B cell (primary cell): ENCODE data around the gene FABP3. TPM values are rescaled to one million over a fixed set of nuclear protein-coding genes. Genes with fewer than 3 reads are reported as not detected.
A peak's percentile ranks its signal among the peaks of the same experiment; 100 is the strongest.

Source experiments
- ATAC-seq: fragments of 200-7000 bp; cut with Tn5 transposase; one replicate; pipeline ENCODE4 v1.10.0; 2021; ENCODE audit warnings: low read depth, mild to moderate bottlenecking, moderate number of reproducible peaks, moderate library complexity
- CTCF ChIA-PET: fragments of 350-600 bp; sonication (Branson Sonifier 250); formaldehyde crosslinking; loops from one replicate; lab custom pipeline; 2021; ENCODE audit warnings: antibody characterized with exemption, inconsistent platforms; lab: Charles Lee
- POLR2A ChIA-PET: fragments of 350-600 bp; sonication (Branson Sonifier 250); formaldehyde crosslinking; loops from one replicate; lab custom pipeline; 2021; ENCODE audit warnings: antibody characterized with exemption; lab: Charles Lee
- DNase-seq: peaks from one replicate; pipeline ENCODE4 v3.0.0; 2013
- H2AFZ ChIP-seq: 2 replicates; pipeline ENCODE4 v1.6.1; 2012; ENCODE audit warnings: mild to moderate bottlenecking, low read depth, low read length; ENCODE audit not compliant: insufficient read depth, poor library complexity, severe bottlenecking
- H3K27ac ChIP-seq, 2 donors: 1 replicate in 1 of 2; 2 replicates in 1 of 2; pipeline ENCODE4 v1.5.1; 2012 to 2013; ENCODE audit warnings: low read length in 2 of 2, mild to moderate bottlenecking in 2 of 2, moderate library complexity in 1 of 2
- H3K27me3 ChIP-seq, 4 experiments: fragments of 200-600 bp in 1 of 4; sonication (generic) in 1 of 4; replicated peaks in 1 of 4; 1 replicate in 2 of 4; 2 replicates in 2 of 4; pipeline versions ENCODE4 v1.6.1 to v1.7.0; 2013 to 2016; ENCODE audit warnings: low read length in 3 of 4, mild to moderate bottlenecking in 2 of 4, mixed read lengths in 1 of 4, moderate library complexity in 1 of 4; ENCODE audit not compliant: insufficient read depth in 4 of 4, control insufficient read depth in 3 of 4; ENCODE audit errors: control extremely low read depth in 1 of 4
- H3K36me3 ChIP-seq, 2 experiments: replicated peaks in 1 of 2; 1 replicate in 1 of 2; 2 replicates in 1 of 2; pipeline versions ENCODE4 v1.6.1 to v1.7.1; 2013; ENCODE audit warnings: low read length in 1 of 2; ENCODE audit not compliant: insufficient read depth in 2 of 2, control insufficient read depth in 1 of 2; ENCODE audit errors: control extremely low read depth in 1 of 2, extremely low read depth in 1 of 2
- H3K4me1 ChIP-seq, 2 donors: fragments of 200-600 bp in 1 of 2; sonication (generic) in 1 of 2; 1 replicate in 1 of 2; 2 replicates in 1 of 2; pipeline versions ENCODE4 v1.5.1 to v1.6.1; 2013 to 2017; ENCODE audit warnings: low read length in 2 of 2; ENCODE audit not compliant: control insufficient read depth in 2 of 2, insufficient read depth in 2 of 2
- H3K4me2 ChIP-seq: replicated peaks from 2 replicates; pipeline ENCODE3; 2012; ENCODE audit warnings: mild to moderate bottlenecking, low read depth, low read length; ENCODE audit not compliant: poor library complexity, severe bottlenecking
- H3K4me3 ChIP-seq, 5 experiments: fragments of 200-600 bp in 1 of 5; sonication (generic) in 1 of 5; 1 replicate in 3 of 5; 2 replicates in 2 of 5; pipeline versions ENCODE4 v1.5.1 to v1.7.0; 2011 to 2016; ENCODE audit warnings: low read length in 4 of 5, mild to moderate bottlenecking in 4 of 5, low read depth in 2 of 5, control low read depth in 1 of 5, moderate library complexity in 1 of 5; ENCODE audit not compliant: insufficient read depth in 1 of 5; ENCODE audit errors: control extremely low read depth in 1 of 5, extremely low read depth in 1 of 5
- H3K79me2 ChIP-seq: fragments of 200-600 bp; sonication (generic); one replicate; pipeline ENCODE4 v1.6.0; 2016; ENCODE audit warnings: low read length; ENCODE audit not compliant: control insufficient read depth, insufficient read depth
- H3K9ac ChIP-seq: fragments of 200-600 bp; sonication (generic); 2 replicates; pipeline ENCODE4 v1.6.1; 2017; ENCODE audit warnings: mild to moderate bottlenecking, low read length, moderate library complexity
- H3K9me3 ChIP-seq, 3 donors: one replicate each; pipeline versions ENCODE4 v1.6.1 to v1.7.1; 2013; ENCODE audit warnings: low read length in 2 of 3; ENCODE audit not compliant: control insufficient read depth in 2 of 3, insufficient read depth in 1 of 3; ENCODE audit errors: control extremely low read depth in 1 of 3
- H4K20me1 ChIP-seq: 2 replicates; pipeline ENCODE4 v1.6.0; 2012; ENCODE audit warnings: mild to moderate bottlenecking, low read length; ENCODE audit not compliant: insufficient read depth, control insufficient read depth, poor library complexity, severe bottlenecking
- H3K27ac Mint-ChIP-seq: one replicate; pipeline ENCODE4 v1.8.0; 2021; ENCODE audit warnings: mixed read lengths
- H3K27me3 Mint-ChIP-seq: one replicate; pipeline ENCODE4 v1.8.0; 2021; ENCODE audit warnings: mixed read lengths
- H3K4me1 Mint-ChIP-seq: one replicate; pipeline ENCODE4 v1.8.0; 2021; ENCODE audit warnings: mixed read lengths
- H3K4me3 Mint-ChIP-seq: one replicate; pipeline ENCODE4 v1.8.0; 2021; ENCODE audit warnings: mixed read lengths
- H3K9me3 Mint-ChIP-seq: one replicate; pipeline ENCODE4 v1.8.0; 2022; ENCODE audit warnings: mixed read lengths; ENCODE audit not compliant: insufficient read depth
- EZH2 ChIP-seq: IDR thresholded peaks from 2 replicates; pipeline ENCODE4 v1.6.1; 2012; ENCODE audit warnings: borderline replicate concordance, low read depth, mild to moderate bottlenecking, moderate library complexity, low read length; ENCODE audit not compliant: insufficient read depth, poor library complexity, severe bottlenecking
- WGBS: methylation state at CpG from one replicate; pipeline ENCODE4 v1.1.5; 2013; ENCODE audit warnings: missing lambda C conversion rate; ENCODE audit not compliant: insufficient coverage; 5-methylcytosine and 5-hydroxymethylcytosine counted together
- intact Hi-C: fragments of 100-400 bp; cut with micrococcal nuclease; formaldehyde crosslinking; loops from one replicate; pipeline ENCODE4 v1.10.0; 2022
- polyA plus RNA-seq: library from polyadenylated mRNA; depleted of rRNA; stranded (reverse); fragments of >200 nt; gene quantifications from 2 replicates; pipeline ENCODE4 v1.2.3, GENCODE V29; 2012
- total RNA-seq, 2 donors: library from RNA; stranded (reverse); fragments of 120-200 nt in 1 of 2; gene quantifications; 1 replicate in 1 of 2; 2 replicates in 1 of 2; pipeline versions ENCODE4 v1.2.3 to v1.2.4, GENCODE V29; 2013 to 2022
- TF ChIP-seq, protein P1 (sequence below): fragments of 200-600 bp; IDR thresholded peaks from one replicate; pipeline ENCODE4 v1.8.0; 2022; ENCODE audit warnings: antibody characterized with exemption, mild to moderate bottlenecking

The FABP3 gene
- total and polyA plus RNA-seq, 2 donors (not counting 1 experiment from before 2014, with no cell fraction given) = not detected

DNA sequence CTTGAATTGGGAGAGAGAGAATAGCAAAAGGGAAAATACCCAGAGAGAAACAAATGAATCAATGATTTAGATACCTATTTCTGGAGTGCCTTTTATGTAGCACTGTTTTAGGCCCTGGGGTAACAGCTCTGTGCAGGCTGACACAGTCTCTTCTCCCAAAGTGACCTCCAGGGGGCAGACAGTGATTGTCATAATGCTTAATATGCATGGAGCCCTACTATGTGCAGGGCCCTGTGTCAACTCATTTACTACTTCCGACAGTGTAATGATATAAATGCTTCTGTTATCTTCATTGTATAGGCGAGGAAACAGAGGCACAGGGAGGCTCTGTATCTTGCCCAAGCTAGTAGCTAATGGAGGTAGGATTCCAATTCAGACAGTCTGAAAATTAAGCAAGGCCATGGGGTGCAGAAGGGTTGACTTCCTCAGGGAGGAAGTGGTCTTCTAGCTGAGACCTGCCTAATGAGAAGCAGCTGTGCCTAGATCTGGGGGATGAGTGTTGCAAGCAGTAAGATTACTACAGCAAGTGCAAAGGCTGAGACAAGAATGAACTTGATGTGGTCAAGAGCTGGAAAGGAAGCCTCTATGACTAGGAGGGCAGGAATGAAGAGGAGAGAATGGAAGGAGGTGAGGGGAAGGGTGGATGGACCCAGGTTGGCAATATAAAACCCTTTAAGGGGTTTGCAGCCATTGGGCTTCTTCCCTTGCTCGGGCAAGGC lies 23.9 kb upstream of the FABP3 start:
- CTCF ChIA-PET = interaction anchor here (0.6 to 5.7 kb wide), 6 partner anchors 12 to 399 kb away, joined by 6 to 133 read pairs (median 24); no protein-coding TSS in a partner anchor
- Histone ChIP-seq H3K4me3 (no peak overlapping the region), H3K27me3 (no peaks in the 10 kb centered on the region), H3K79me2 (no peaks in the 10 kb centered on the region), H3K4me2 (no peak overlapping the region), H2AFZ (no peak overlapping the region), H3K36me3 (no peaks in the 10 kb centered on the region), H3K4me1 (peaks cover 8 to 13% of the 10 kb centered on the region in 2 donors), H3K9me3 (no peaks in the 10 kb centered on the region), H3K27ac (no peak overlapping the region), H4K20me1 (no peaks in the 10 kb centered on the region), H3K9ac (no peak overlapping the region)
- 80% methylated on average over 1 of the region's 3 CpGs for WGBS
- no peaks in the 10 kb centered on the region for H3K9me3 Mint-ChIP-seq
- DNase-seq (no peak), ATAC-seq (no peak)
- intact Hi-C loops = no loop called here
- TF ChIP-seq, protein P1, sequence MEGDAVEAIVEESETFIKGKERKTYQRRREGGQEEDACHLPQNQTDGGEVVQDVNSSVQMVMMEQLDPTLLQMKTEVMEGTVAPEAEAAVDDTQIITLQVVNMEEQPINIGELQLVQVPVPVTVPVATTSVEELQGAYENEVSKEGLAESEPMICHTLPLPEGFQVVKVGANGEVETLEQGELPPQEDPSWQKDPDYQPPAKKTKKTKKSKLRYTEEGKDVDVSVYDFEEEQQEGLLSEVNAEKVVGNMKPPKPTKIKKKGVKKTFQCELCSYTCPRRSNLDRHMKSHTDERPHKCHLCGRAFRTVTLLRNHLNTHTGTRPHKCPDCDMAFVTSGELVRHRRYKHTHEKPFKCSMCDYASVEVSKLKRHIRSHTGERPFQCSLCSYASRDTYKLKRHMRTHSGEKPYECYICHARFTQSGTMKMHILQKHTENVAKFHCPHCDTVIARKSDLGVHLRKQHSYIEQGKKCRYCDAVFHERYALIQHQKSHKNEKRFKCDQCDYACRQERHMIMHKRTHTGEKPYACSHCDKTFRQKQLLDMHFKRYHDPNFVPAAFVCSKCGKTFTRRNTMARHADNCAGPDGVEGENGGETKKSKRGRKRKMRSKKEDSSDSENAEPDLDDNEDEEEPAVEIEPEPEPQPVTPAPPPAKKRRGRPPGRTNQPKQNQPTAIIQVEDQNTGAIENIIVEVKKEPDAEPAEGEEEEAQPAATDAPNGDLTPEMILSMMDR = peak; percentile 19
- no peak for TF ChIP-seq EZH2
- POLR2A ChIA-PET = interaction anchor here (0.6 kb wide), 1 partner anchor 124 kb away, joined by 4 read pairs; no protein-coding TSS in a partner anchor
- H3K4me1 Mint-ChIP-seq = peaks cover 13% of the 10 kb centered on the region
- H3K27ac Mint-ChIP-seq = no peak overlapping the region
- peak overlapping the region; percentile 9 for H3K4me3 Mint-ChIP-seq
- H3K27me3 Mint-ChIP-seq = no peaks in the 10 kb centered on the region
